COLO668 (cell line): ENCODE data around the gene RAB27B.
"Not testable (repeated sequence)": the region's sequence is repeated elsewhere in the genome, so short reads cannot be mapped to it uniquely, and the experiment has no call there.

Experiments used
- DNase-seq: peaks from one replicate; lab custom pipeline; 2025; ENCODE audit not compliant: unreplicated experiment; lab: John Stamatoyannopoulos, UW

The RAB27B gene

GRCh38 chr18:54813977-54814565, 14.2 kb upstream of the RAB27B start:
- DNase-seq: no peak

GRCh38 chr18:54815086-54815485, 13.2 kb upstream of the RAB27B start:
- no peak for DNase-seq

GRCh38 chr18:54820785-54821275, 7.4 kb upstream of the RAB27B start:
- not testable (repeated sequence) for DNase-seq

GRCh38 chr18:54822872-54823845, 5.1 kb upstream of the RAB27B start:
- no peak for DNase-seq

GRCh38 chr18:54824761-54825160, 3.5 kb upstream of the RAB27B start:
- DNase-seq: no peak

- DNase-seq: no peak
Observed at GRCh38 chr18:54825601-54826344, 2.5 kb upstream of the RAB27B start.

GRCh38 chr18:54828986-54829385, 709 bp downstream of the RAB27B start:
- no peak for DNase-seq

- no peak for DNase-seq
Observed at GRCh38 chr18:54829856-54830255, 1.6 kb downstream of the RAB27B start.

GRCh38 chr18:54830260-54830659, 2.0 kb downstream of the RAB27B start:
- no peak for DNase-seq

- DNase-seq: no peak
Observed at GRCh38 chr18:54830866-54831265, 2.6 kb downstream of the RAB27B start.

- no peak for DNase-seq
Observed at GRCh38 chr18:54835944-54836343, 7.7 kb downstream of the RAB27B start.

GRCh38 chr18:54843314-54843713, 15.0 kb downstream of the RAB27B start:
- no peak for DNase-seq

- no peak for DNase-seq
Observed at GRCh38 chr18:54845787-54846186, 17.5 kb downstream of the RAB27B start.

GRCh38 chr18:54848121-54848520, 19.8 kb downstream of the RAB27B start:
- no peak for DNase-seq

GRCh38 chr18:54849683-54850082, 21.4 kb downstream of the RAB27B start:
- DNase-seq: no peak

GRCh38 chr18:54850598-54850997, 22.3 kb downstream of the RAB27B start:
- no peak for DNase-seq

GRCh38 chr18:54852780-54853675, 24.8 kb downstream of the RAB27B start:
- DNase-seq: no peak

- DNase-seq: not testable (repeated sequence)
Observed at GRCh38 chr18:54855050-54855449, 26.8 kb downstream of the RAB27B start.

GRCh38 chr18:54856105-54856646, 27.9 kb downstream of the RAB27B start:
- DNase-seq: no peak

GRCh38 chr18:54857499-54857898, 29.2 kb downstream of the RAB27B start:
- DNase-seq: no peak
